Stimulated activated naive CD8-positive, alpha-beta T cell treated with anti-CD3 and anti-CD28 coated beads, Interleukin-15, Interleukin-2, amounts not matched to agents 100 ng/mL and 50 ng/mL, for 24 hours (primary cell): Measurements from ENCODE around the gene SNED1.

Experiments
- H3K27ac Mint-ChIP-seq: one replicate; pipeline ENCODE4 v1.8.0; 2021; ENCODE audit warnings: mild to moderate bottlenecking, mixed read lengths
- H3K27me3 Mint-ChIP-seq: one replicate; pipeline ENCODE4 v1.8.0; 2021; ENCODE audit warnings: mixed read lengths
- H3K36me3 Mint-ChIP-seq: one replicate; pipeline ENCODE4 v1.8.0; 2021; ENCODE audit warnings: low read depth, mixed read lengths
- H3K4me1 Mint-ChIP-seq: one replicate; pipeline ENCODE4 v1.8.0; 2021; ENCODE audit warnings: low read depth, mixed read lengths
- H3K4me3 Mint-ChIP-seq: one replicate; pipeline ENCODE4 v1.8.0; 2021; ENCODE audit warnings: mild to moderate bottlenecking, mixed read lengths
- H3K9me3 Mint-ChIP-seq: one replicate; pipeline ENCODE4 v1.8.0; 2021; ENCODE audit warnings: mixed read lengths

The SNED1 gene

GRCh38 chr2:241001413-241002274, 3.2 kb downstream of the SNED1 start:
- H3K9me3 Mint-ChIP-seq, result peaks cover 16% of the 10 kb centered on the region
- H3K27me3 Mint-ChIP-seq, result peaks cover 19% of the 10 kb centered on the region
- peaks cover 22% of the 10 kb centered on the region for H3K4me1 Mint-ChIP-seq
- H3K27ac Mint-ChIP-seq, result no peak overlapping the region
- peaks cover 16% of the 10 kb centered on the region for H3K36me3 Mint-ChIP-seq
- H3K4me3 Mint-ChIP-seq, result no peak overlapping the region

DNA sequence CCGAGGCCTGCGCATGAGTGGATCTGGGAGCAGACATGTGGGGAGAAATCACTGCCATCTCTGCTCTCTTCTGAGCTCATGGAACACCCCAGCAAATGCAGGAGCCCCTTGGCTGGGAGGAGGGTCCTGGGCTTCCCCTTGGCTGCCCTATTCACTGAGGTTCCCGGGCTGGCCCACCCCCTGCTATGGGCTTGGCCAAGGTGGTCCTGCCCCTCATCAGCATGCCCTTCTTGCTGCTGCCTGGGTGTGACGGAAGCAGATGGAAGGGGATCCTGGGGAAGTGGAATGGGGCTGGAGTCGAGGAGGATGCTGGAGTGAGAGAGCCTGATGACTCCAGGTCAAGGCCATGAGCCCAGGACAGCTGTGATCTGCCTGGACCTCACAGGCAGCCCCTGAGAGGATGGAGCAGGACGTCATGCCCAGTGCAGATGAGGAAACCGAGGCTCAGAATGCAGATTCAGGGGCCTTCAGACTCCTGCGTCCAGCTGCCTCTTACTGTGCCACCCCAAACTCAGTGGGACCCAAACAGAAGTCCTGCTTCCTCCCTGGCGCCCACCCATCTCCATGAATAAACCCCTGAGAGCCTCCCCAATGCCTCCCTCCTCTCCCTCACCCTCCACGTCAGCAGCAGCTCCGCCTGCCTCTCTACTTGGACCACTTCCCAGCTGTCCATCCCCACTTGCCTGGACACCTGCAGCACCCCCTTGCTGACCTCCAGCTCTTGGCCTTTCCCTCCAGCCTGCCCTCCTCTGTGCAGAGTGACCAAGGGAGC, 4.0 kb downstream of the SNED1 start:
- Mint-ChIP-seq H3K27ac (no peak overlapping the region), H3K4me3 (no peak overlapping the region), H3K27me3 (peaks cover 13% of the 10 kb centered on the region), H3K4me1 (peaks cover 24% of the 10 kb centered on the region), H3K36me3 (peaks cover 16% of the 10 kb centered on the region), H3K9me3 (peaks cover 16% of the 10 kb centered on the region)

- Mint-ChIP-seq H3K4me3 (no peak overlapping the region), H3K4me1 (peaks cover 22% of the 10 kb centered on the region)
Observed at GRCh38 chr2:241003047-241003360, 4.6 kb downstream of the SNED1 start.

GRCh38 chr2:241003369-241003768, 5.0 kb downstream of the SNED1 start:
- H3K27ac Mint-ChIP-seq, result no peak overlapping the region
- H3K27me3 Mint-ChIP-seq, result peaks cover 11% of the 10 kb centered on the region
- H3K9me3 Mint-ChIP-seq, result peaks cover 16% of the 10 kb centered on the region
- peaks cover 16% of the 10 kb centered on the region for H3K36me3 Mint-ChIP-seq
- peaks cover 22% of the 10 kb centered on the region for H3K4me1 Mint-ChIP-seq
- no peak overlapping the region for H3K4me3 Mint-ChIP-seq

More at GRCh38 chr2:241003047-241003360, 4.6 kb downstream of the SNED1 start:
- Mint-ChIP-seq H3K9me3 (peaks cover 16% of the 10 kb centered on the region), H3K36me3 (peaks cover 16% of the 10 kb centered on the region), H3K27me3 (peaks cover 11% of the 10 kb centered on the region), H3K27ac (no peak overlapping the region)

DNA sequence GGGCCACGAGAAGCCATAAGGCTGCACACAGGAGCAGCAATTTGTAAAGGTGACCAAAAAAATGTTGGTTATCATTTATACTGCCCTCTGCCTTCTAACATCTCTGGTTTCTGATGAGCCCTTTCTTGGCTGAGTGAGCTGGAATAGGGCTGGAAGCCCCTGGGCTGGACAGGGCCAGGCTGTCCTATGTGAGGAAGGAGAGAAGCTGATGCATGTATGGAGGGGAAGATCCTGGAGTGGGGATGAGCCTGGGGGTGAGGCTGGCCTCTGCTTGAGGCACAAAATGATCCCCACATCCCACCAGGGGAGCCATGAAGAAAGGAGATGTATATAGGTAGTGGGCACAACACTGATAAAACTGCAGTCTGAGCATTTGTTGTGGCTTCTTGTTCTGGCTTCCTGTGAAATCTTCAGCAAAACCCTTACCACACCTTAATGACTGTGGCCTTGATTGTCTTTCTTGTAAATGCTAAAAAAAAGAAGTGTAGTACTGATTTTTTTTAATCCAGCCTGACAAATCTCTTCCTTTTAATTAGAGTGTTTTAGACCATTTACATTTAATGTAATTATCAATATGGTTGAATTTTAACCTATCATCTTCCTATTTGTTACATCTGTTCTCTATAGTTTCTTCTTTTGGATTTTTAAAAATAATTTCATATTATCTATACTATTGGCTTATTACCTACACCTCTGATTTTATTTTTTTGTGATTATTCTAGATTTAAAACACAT, 5.6 kb downstream of the SNED1 start:
- peaks cover 16% of the 10 kb centered on the region for H3K36me3 Mint-ChIP-seq
- H3K4me3 Mint-ChIP-seq, result no peak overlapping the region
- peaks cover 26% of the 10 kb centered on the region for H3K4me1 Mint-ChIP-seq
- H3K9me3 Mint-ChIP-seq, result peaks cover 16% of the 10 kb centered on the region
- no peak overlapping the region for H3K27ac Mint-ChIP-seq
- peaks cover 11% of the 10 kb centered on the region for H3K27me3 Mint-ChIP-seq

DNA sequence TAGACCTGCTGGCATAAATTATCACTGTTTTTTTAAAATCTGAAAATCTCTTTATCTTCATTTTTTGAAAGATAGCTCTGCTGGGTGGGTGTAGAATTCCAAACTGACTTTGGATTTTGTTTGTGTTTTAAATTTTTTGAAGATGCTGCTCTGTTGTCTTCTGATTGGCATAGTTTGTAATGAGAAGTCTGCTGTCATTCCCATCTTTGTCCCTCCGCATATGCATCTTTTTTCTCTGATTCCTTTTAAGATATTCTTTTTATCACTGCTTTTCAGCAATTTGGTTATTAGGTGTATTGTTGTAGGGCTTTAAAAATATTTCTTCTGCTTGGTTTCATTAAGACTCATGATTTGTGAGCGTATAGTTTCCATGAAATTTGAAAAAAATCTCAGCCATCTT, 7.2 kb downstream of the SNED1 start:
- no peak overlapping the region for H3K4me3 Mint-ChIP-seq
- peaks cover 16% of the 10 kb centered on the region for H3K9me3 Mint-ChIP-seq
- H3K27me3 Mint-ChIP-seq, result peaks cover 1% of the 10 kb centered on the region
- peaks cover 31% of the 10 kb centered on the region for H3K4me1 Mint-ChIP-seq
- peaks cover 16% of the 10 kb centered on the region for H3K36me3 Mint-ChIP-seq
- H3K27ac Mint-ChIP-seq, result no peak overlapping the region

DNA sequence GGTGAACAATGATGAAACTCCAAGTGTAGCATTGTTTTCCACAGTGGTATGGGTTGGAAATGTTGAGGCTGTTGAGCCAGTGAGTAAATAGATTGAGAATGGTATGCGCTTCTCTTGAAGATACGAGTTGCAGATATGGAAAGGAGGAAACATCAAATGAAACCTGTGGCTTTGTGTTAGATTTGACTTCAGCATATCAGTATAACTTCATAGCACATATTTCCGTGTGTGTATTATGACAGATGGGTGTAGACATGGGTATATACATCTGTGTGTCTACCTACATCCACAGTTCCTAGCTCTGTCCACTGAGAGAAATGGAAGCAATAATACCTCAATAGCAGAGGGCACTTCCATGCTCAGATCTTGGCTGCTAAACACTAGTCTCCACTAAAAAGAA, 8.0 kb downstream of the SNED1 start:
- H3K4me1 Mint-ChIP-seq, result peaks cover 31% of the 10 kb centered on the region
- peaks cover 16% of the 10 kb centered on the region for H3K9me3 Mint-ChIP-seq
- H3K4me3 Mint-ChIP-seq, result no peak overlapping the region
- peak overlapping the region; percentile 4 for H3K27ac Mint-ChIP-seq
- H3K27me3 Mint-ChIP-seq, result no peaks in the 10 kb centered on the region
- peaks cover 16% of the 10 kb centered on the region for H3K36me3 Mint-ChIP-seq

- H3K27me3 Mint-ChIP-seq, result no peaks in the 10 kb centered on the region
- H3K4me3 Mint-ChIP-seq, result no peak overlapping the region
- H3K36me3 Mint-ChIP-seq, result peaks cover 16% of the 10 kb centered on the region
- peaks cover 16% of the 10 kb centered on the region for H3K9me3 Mint-ChIP-seq
- no peak overlapping the region for H3K27ac Mint-ChIP-seq
- peaks cover 33% of the 10 kb centered on the region for H3K4me1 Mint-ChIP-seq
Observed at GRCh38 chr2:241007111-241007510, 8.7 kb downstream of the SNED1 start.

DNA sequence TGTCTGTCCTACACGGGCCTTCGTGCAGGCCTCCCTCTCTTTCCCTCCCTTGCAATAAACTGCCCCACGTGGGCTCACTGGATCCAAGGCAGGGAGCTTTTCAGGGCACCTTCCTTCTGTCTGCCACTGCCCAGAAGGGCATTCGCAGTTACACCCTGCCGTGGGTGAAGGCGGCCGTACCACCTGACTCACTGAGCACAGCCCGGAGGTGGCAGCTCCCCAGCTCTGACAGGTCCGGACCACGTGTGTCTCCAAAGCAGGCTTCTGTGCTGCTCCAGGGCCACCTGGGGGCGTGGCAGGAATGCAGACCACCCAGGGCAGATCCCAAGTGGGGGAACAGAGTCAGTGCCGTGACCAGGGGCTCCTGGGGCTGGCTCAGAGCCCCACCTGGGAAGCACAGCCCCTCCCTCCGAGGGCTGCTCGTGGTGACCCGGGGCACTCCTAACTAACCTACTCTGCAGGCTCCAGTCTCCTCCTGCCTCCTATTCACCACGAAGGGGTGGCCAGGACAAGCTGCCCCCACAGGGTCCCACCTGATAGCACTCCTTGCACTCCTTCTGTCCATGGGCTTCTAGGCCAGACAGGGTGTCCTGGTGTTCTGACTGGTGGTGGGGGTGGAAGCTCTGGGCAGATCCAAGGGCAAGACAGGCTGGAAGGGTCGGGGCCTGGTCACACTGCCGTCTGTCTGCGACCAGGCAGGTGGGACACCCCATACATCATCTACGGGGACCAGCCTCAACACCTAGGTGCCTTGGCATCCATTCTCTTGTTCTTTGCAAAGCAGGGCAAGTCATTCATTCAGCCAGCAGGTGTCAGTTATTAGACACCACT, 9.7 kb downstream of the SNED1 start:
- Mint-ChIP-seq H3K36me3 (peaks cover 16% of the 10 kb centered on the region), H3K4me3 (no peak overlapping the region), H3K27me3 (no peaks in the 10 kb centered on the region), H3K4me1 (peaks cover 39% of the 10 kb centered on the region), H3K27ac (no peak overlapping the region), H3K9me3 (peaks cover 16% of the 10 kb centered on the region)

DNA sequence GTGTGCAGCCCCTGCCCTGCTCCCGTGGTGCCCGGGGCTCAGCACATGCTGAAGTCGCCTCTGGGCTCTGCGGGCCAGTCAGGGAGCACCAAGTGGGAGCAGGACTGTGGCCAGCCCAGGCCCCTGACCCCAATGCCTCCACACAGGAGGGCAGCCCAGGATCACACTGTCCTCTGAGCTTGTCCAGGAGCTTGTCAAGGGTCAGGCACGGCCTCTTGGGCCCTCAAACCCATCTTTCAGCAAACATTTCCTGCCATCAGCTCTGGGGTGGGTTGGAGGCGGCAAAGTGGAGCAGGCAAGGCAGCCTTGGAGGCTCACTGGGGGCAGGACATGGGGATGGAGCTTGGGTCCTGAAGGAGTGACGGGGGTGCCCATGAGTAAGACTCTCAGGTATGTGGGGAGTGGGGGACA, 10.3 kb downstream of the SNED1 start:
- Mint-ChIP-seq H3K4me3 (no peak overlapping the region), H3K36me3 (peaks cover 13% of the 10 kb centered on the region), H3K9me3 (peaks cover 13% of the 10 kb centered on the region), H3K4me1 (peaks cover 39% of the 10 kb centered on the region), H3K27ac (peak overlapping the region; percentile 72), H3K27me3 (no peaks in the 10 kb centered on the region)

GRCh38 chr2:241009191-241009590, 10.8 kb downstream of the SNED1 start:
- peaks cover 9% of the 10 kb centered on the region for H3K36me3 Mint-ChIP-seq
- H3K4me3 Mint-ChIP-seq, result no peak overlapping the region
- peaks cover 10% of the 10 kb centered on the region for H3K9me3 Mint-ChIP-seq
- H3K27ac Mint-ChIP-seq, result peak overlapping the region; percentile 72
- H3K27me3 Mint-ChIP-seq, result no peaks in the 10 kb centered on the region
- peaks cover 39% of the 10 kb centered on the region for H3K4me1 Mint-ChIP-seq

- peaks cover 39% of the 10 kb centered on the region for H3K4me1 Mint-ChIP-seq
- peak overlapping the region; percentile 64 for H3K4me3 Mint-ChIP-seq
- peaks cover 10% of the 10 kb centered on the region for H3K9me3 Mint-ChIP-seq
- H3K36me3 Mint-ChIP-seq, result peaks cover 9% of the 10 kb centered on the region
- H3K27me3 Mint-ChIP-seq, result no peaks in the 10 kb centered on the region
- H3K27ac Mint-ChIP-seq, result peak overlapping the region; percentile 78
Observed at GRCh38 chr2:241009601-241010530, 11.4 kb downstream of the SNED1 start.

DNA sequence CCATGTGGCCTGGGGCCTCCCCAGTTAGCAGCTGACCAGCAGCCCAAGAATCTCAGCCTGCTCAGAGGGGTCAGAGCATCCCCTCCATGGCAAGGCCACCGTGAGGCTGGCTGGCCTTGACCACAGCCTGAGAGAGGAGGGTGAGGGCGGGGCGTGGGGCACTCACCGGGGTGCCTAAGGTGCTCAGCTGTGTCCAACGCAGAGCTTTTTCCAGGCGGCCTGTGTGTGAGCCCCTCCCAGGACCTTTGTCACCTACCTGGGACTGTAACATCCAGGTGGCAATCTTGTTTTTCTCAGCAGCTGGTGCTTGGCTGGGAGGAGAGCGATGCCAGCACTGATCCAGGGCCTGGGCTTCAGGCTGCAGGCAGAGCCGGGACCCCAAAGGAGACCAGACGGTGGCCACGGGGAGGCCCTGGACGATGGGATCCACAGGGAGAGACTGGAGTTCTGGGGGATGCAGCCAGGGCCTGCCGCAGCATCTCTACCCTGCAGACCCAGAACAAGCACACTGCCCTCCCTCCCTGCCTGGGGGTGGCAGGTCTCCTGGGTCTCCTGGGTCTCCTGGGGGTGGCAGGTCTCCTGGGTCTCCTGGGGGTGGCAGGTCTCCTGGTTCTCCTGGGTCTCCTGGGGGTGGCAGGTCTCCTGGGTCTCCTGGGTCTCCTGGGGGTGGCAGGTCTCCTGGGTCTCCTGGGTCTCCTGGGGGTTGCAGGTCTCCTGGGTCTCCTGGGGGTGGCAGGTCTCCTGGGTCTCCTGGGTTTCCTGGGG, 12.3 kb downstream of the SNED1 start:
- H3K27me3 Mint-ChIP-seq, result no peaks in the 10 kb centered on the region
- H3K9me3 Mint-ChIP-seq, result peaks cover 5% of the 10 kb centered on the region
- H3K4me3 Mint-ChIP-seq, result peak overlapping the region; percentile 64
- H3K4me1 Mint-ChIP-seq, result peaks cover 39% of the 10 kb centered on the region
- H3K36me3 Mint-ChIP-seq, result peaks cover 4% of the 10 kb centered on the region
- peak overlapping the region; percentile 78 for H3K27ac Mint-ChIP-seq
